ENCODE data around the gene MED14. TPM values are rescaled to one million over a fixed set of nuclear protein-coding genes. Genes with fewer than 3 reads are reported as not detected.

MED14 gene
- total and polyA plus RNA-seq, 2 of the 4 experiments (the other 2 are of a cell fraction): 17.6 to 25.9 TPM

- Histone ChIP-seq H3K23ac (ENCODE audit: low read depth, low read length) (no peak overlapping the region), H3K9me1 (ENCODE audit: insufficient read depth, low read length) (no peaks in the 10 kb centered on the region), H2BK5ac (ENCODE audit: low read depth, low read length, poor library complexity, severe bottlenecking) (no peak overlapping the region), H3K4me2 (ENCODE audit: low read depth, low read length) (no peak overlapping the region), H2AFZ (replicated peaks; ENCODE audit: low read length, poor library complexity) (no peak overlapping the region), H3K27ac (ENCODE audit: insufficient read depth, low read length) (no peak overlapping the region), H3K18ac (ENCODE audit: low read depth, low read length) (no peak overlapping the region), H2BK15ac (ENCODE audit: low read depth, low read length) (no peak overlapping the region), H3K9ac (ENCODE audit: low read depth, low read length) (no peak overlapping the region), H2AK5ac (ENCODE audit: low read depth, low read length) (no peak overlapping the region), H3K4ac (ENCODE audit: low read depth, low read length) (no peak overlapping the region), H4K91ac (ENCODE audit: insufficient read depth, low read depth, low read length) (no peak overlapping the region), H2AK9ac (replicated peaks; ENCODE audit: low read depth, low read length, poor library complexity) (no peak overlapping the region), H4K5ac (ENCODE audit: low read depth, low read length) (no peak overlapping the region), H3K27me3 (ENCODE audit: control insufficient read depth, insufficient read depth, low read length) (peaks cover 8% of the 10 kb centered on the region), H2BK20ac (ENCODE audit: low read depth, low read length) (no peak overlapping the region), H3K56ac (ENCODE audit: extremely low read depth, insufficient read depth, low read length) (no peak overlapping the region), H3K4me3 (ENCODE audit: insufficient read depth, low read depth, low read length) (no peak overlapping the region), H3K4me1 (ENCODE audit: control insufficient read depth, insufficient read depth, low read length) (no peaks in the 10 kb centered on the region), H4K8ac (ENCODE audit: low read depth in 2 of 2, low read length in 2 of 2) (no peak overlapping the region), H3K79me1 (ENCODE audit: low read depth in 1 of 2, low read length in 2 of 2) (peaks cover 4 to 5% of the 10 kb centered on the region in 2 experiments; a peak in 1 of 4 replicates), H4K20me1 (ENCODE audit: insufficient read depth, low read length) (no peaks in the 10 kb centered on the region), H2BK120ac (ENCODE audit: low read depth, low read length) (no peak overlapping the region), H3K9me3 (ENCODE audit: control insufficient read depth, insufficient read depth, low read length) (no peaks in the 10 kb centered on the region), H3K36me3 (ENCODE audit: control insufficient read depth, insufficient read depth, low read length) (peaks cover 15% of the 10 kb centered on the region), H3K14ac (replicated peaks; ENCODE audit: low read depth, low read length) (no peak overlapping the region)
- TF ChIP-seq NFE2L2 (IDR thresholded peaks at IDR 0.05; ENCODE audit: low read depth, low read length) (no peak), ELK1 (IDR thresholded peaks at IDR 0.05; ENCODE audit: borderline replicate concordance, low read depth, low read length) (no peak), CHD1 (IDR thresholded peaks at IDR 0.05; ENCODE audit: low read depth, low read length) (no peak), CTCF (conservative IDR thresholded peaks at IDR 0.05; ENCODE audit: low read depth, low read length) (no peak), RAD21 (IDR thresholded peaks at IDR 0.05; ENCODE audit: low read length) (no peak), RFX5 (IDR thresholded peaks at IDR 0.05; ENCODE audit: low read depth, low read length) (no peak), SMC3 (IDR thresholded peaks at IDR 0.05; ENCODE audit: low read depth, low read length) (no peak), MAZ (IDR thresholded peaks at IDR 0.05; ENCODE audit: borderline replicate concordance, low read depth, low read length) (no peak), MAFK (IDR thresholded peaks at IDR 0.05; ENCODE audit: low read depth, low read length) (no peak), CEBPB (IDR thresholded peaks at IDR 0.05; ENCODE audit: low read depth, low read length) (no peak), MXI1 (IDR thresholded peaks at IDR 0.05; ENCODE audit: borderline replicate concordance, low read depth, low read length) (no peak)
- BruUV-seq (replicated peaks): no TSS peak
- intact Hi-C loops (cut with micrococcal nuclease): no loop called here
- ATAC-seq (ENCODE audit: low read depth) (no peak), DNase-seq (no peak)
- ChIA-PET CTCF (no interaction called here), POLR2A (ENCODE audit: unreplicated experiment) (no interaction called here)
- dilution Hi-C loops (cut with HindIII; ENCODE audit: low sequenced_read_pairs, unreplicated experiment): no loop called here
- in situ Hi-C loops (cut with MboI; ENCODE audit: low sequenced_read_pairs): no loop called here
- no CpG with 5 or more reads among the region's 1 CpG for WGBS, 2 experiments (ENCODE audit: extremely low coverage in 2 of 2, insufficient read length in 1 of 2)
Observed at GRCh38 chrX:40684092-40684491, 51.2 kb downstream of the MED14 start.

All from IMR-90 (cell line).